Measurements from ENCODE around the gene YWHAG.

DNA sequence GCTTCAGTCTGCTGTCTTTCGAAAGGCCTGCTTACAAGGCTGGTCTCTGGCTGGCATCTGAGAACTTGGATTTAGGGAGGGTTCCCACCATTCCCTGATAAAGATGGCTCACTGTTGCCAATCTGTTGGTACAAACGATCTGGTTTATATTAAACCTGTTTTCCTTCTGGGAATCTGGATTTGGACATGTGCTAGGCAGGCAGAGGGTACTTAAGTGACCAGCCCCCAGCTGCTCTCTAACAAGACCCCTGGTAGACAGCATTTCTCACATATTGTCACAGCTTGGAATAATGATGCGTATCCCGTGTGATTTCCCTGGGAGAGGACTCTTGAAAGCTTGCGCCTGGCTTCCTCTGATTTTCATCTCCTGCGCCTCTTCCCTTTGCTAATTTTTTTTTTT lies 21.6 kb downstream of the YWHAG start:
- TF ChIP-seq, protein P1, sequence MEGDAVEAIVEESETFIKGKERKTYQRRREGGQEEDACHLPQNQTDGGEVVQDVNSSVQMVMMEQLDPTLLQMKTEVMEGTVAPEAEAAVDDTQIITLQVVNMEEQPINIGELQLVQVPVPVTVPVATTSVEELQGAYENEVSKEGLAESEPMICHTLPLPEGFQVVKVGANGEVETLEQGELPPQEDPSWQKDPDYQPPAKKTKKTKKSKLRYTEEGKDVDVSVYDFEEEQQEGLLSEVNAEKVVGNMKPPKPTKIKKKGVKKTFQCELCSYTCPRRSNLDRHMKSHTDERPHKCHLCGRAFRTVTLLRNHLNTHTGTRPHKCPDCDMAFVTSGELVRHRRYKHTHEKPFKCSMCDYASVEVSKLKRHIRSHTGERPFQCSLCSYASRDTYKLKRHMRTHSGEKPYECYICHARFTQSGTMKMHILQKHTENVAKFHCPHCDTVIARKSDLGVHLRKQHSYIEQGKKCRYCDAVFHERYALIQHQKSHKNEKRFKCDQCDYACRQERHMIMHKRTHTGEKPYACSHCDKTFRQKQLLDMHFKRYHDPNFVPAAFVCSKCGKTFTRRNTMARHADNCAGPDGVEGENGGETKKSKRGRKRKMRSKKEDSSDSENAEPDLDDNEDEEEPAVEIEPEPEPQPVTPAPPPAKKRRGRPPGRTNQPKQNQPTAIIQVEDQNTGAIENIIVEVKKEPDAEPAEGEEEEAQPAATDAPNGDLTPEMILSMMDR (conservative IDR thresholded peaks at IDR 0.05; ENCODE audit: low read length) = no peak
- TF ChIP-seq EZH2phosphoT487 (IDR thresholded peaks at IDR 0.05; ENCODE audit: borderline replicate concordance) = no peak
